AG09309 (cell line): ENCODE data around the gene NEU3.
"Not testable (repeated sequence)": the region's sequence is repeated elsewhere in the genome, so short reads cannot be mapped to it uniquely, and the experiment has no call there.

Experiments used
- DNase-seq: peaks from one replicate; pipeline ENCODE4 v3.0.0-alpha.2; 2010; ENCODE audit warnings: low read depth
- H3K4me3 ChIP-seq: 2 replicates; pipeline ENCODE4 v1.5.1; 2011; ENCODE audit warnings: mild to moderate bottlenecking, low read depth, low read length, moderate library complexity; ENCODE audit not compliant: control insufficient read depth
- CTCF ChIP-seq: IDR thresholded peaks from 2 replicates; pipeline ENCODE4 v1.5.1; 2011; ENCODE audit warnings: mild to moderate bottlenecking, low read depth, low read length, inconsistent platforms; ENCODE audit not compliant: insufficient read depth, control insufficient read depth; ENCODE audit errors: missing control alignments

The NEU3 gene

GRCh38 chr11:75047191-75047590, 58.5 kb downstream of the NEU3 start:
- TF ChIP-seq CTCF: no peak
- DNase-seq: no peak
- H3K4me3 ChIP-seq: no peak overlapping the region

- DNase-seq, H3K4me3 ChIP-seq: not testable (repeated sequence)
These were observed 61.0 kb downstream of the NEU3 start for GRCh38 chr11:75049501-75050266.

- no peak for TF ChIP-seq CTCF
- no peak for DNase-seq
- H3K4me3 ChIP-seq: no peak overlapping the region
These were observed 61.8 kb downstream of the NEU3 start for GRCh38 chr11:75050516-75050915.

GRCh38 chr11:75051043-75051442, 62.3 kb downstream of the NEU3 start:
- TF ChIP-seq CTCF: no peak
- H3K4me3 ChIP-seq: no peak overlapping the region
- no peak for DNase-seq

GRCh38 chr11:75052457-75052856, 63.7 kb downstream of the NEU3 start:
- H3K4me3 ChIP-seq: no peak overlapping the region
- no peak for DNase-seq
- TF ChIP-seq CTCF: no peak

- H3K4me3 ChIP-seq: no peak overlapping the region
- no peak for TF ChIP-seq CTCF
- DNase-seq: no peak
These were observed 66.8 kb downstream of the NEU3 start for GRCh38 chr11:75055511-75055910.

GRCh38 chr11:75056814-75057213, 68.1 kb downstream of the NEU3 start:
- no peak for DNase-seq
- TF ChIP-seq CTCF: no peak
- H3K4me3 ChIP-seq: no peak overlapping the region
